Brain microvascular endothelial cell (primary cell): ENCODE data around the gene LRRC61.
"Not testable (repeated sequence)": the region's sequence is repeated elsewhere in the genome, so short reads cannot be mapped to it uniquely, and the experiment has no call there.

ENCODE experiments used
- DNase-seq: peaks from one replicate; pipeline ENCODE4 v3.0.0-alpha.2; 2020
- H3K27ac ChIP-seq: fragments of 250-450 bp; sonication (Bioruptor Pico); 2 replicates; pipeline ENCODE4 v1.5.1; 2020; ENCODE audit warnings: mild to moderate bottlenecking, moderate library complexity
- H3K27me3 ChIP-seq: fragments of 250-450 bp; sonication (Bioruptor Pico); replicated peaks from 2 replicates; pipeline ENCODE4 v1.5.1; 2020; ENCODE audit warnings: mild to moderate bottlenecking
- H3K36me3 ChIP-seq: fragments of 250-450 bp; sonication (Bioruptor Pico); replicated peaks from 2 replicates; pipeline ENCODE4 v1.5.1; 2020; ENCODE audit warnings: mild to moderate bottlenecking
- H3K4me3 ChIP-seq: 2 replicates; pipeline ENCODE4 v1.5.1; 2011; ENCODE audit warnings: low read depth, mild to moderate bottlenecking, control low read depth, low read length, moderate library complexity
- CTCF ChIP-seq: IDR thresholded peaks from 2 replicates; pipeline ENCODE4 v1.5.1; 2011; ENCODE audit warnings: low read depth, mild to moderate bottlenecking, moderate library complexity, low read length, control low read depth, inconsistent platforms; ENCODE audit errors: missing control alignments
- in situ Hi-C: cut with HindIII; loops from 2 replicates; pipeline ENCODE4 v1.10.0; 2017; ENCODE audit warnings: low sequenced_read_pairs, low pct_ligation_motif_present

Gene LRRC61

GRCh38 chr7:150307904-150308303 lies 15.3 kb upstream of the LRRC61 start:
- Histone ChIP-seq H3K27me3 (no peaks in the 10 kb centered on the region), H3K27ac (no peak overlapping the region), H3K36me3 (no peaks in the 10 kb centered on the region), H3K4me3 (no peak overlapping the region)
- TF ChIP-seq CTCF: no peak
- no peak for DNase-seq
- in situ Hi-C loops: no loop called here

- Histone ChIP-seq H3K27ac (no peak overlapping the region), H3K27me3 (no peaks in the 10 kb centered on the region), H3K36me3 (no peaks in the 10 kb centered on the region), H3K4me3 (no peak overlapping the region)
- in situ Hi-C loops: no loop called here
- no peak for TF ChIP-seq CTCF
- no peak for DNase-seq
These were observed 14.6 kb upstream of the LRRC61 start for GRCh38 chr7:150308575-150308974.

- in situ Hi-C loops: no loop called here
- TF ChIP-seq CTCF: no peak
- no peak overlapping the region for H3K27ac ChIP-seq
These were observed 12.0 kb upstream of the LRRC61 start for GRCh38 chr7:150311146-150311545.

GRCh38 chr7:150311711-150312110 lies 11.4 kb upstream of the LRRC61 start:
- Histone ChIP-seq H3K27me3 (no peaks in the 10 kb centered on the region), H3K27ac (no peak overlapping the region), H3K36me3 (no peaks in the 10 kb centered on the region), H3K4me3 (no peak overlapping the region)
- in situ Hi-C loops: no loop called here
- no peak for DNase-seq
- TF ChIP-seq CTCF: no peak

More at GRCh38 chr7:150311146-150311545, 12.0 kb upstream of the LRRC61 start:
- DNase-seq: no peak
- Histone ChIP-seq H3K36me3 (no peaks in the 10 kb centered on the region), H3K4me3 (no peak overlapping the region), H3K27me3 (no peaks in the 10 kb centered on the region)

GRCh38 chr7:150312649-150313366 lies 10.3 kb upstream of the LRRC61 start:
- H3K27me3 ChIP-seq, H3K4me3 ChIP-seq, H3K36me3 ChIP-seq, in situ Hi-C loops, DNase-seq, H3K27ac ChIP-seq: not testable (repeated sequence)

GRCh38 chr7:150313367-150313809 lies 9.8 kb upstream of the LRRC61 start:
- Histone ChIP-seq H3K27ac (no peak overlapping the region), H3K4me3 (no peak overlapping the region), H3K36me3 (no peaks in the 10 kb centered on the region), H3K27me3 (no peaks in the 10 kb centered on the region)
- in situ Hi-C loops: no loop called here
- no peak for TF ChIP-seq CTCF
- DNase-seq: no peak
